Lung (tissue), 12 donors: ENCODE results near the gene RPGR. TPM values are rescaled to one million over a fixed set of nuclear protein-coding genes. Genes with fewer than 3 reads are reported as not detected.

Experiments
- ATAC-seq: fragments of 200-7000 bp; cut with Tn5 transposase; one replicate; pipeline ENCODE4 v1.9.1; 2020; ENCODE audit warnings: moderate number of reproducible peaks; ENCODE audit not compliant: insufficient read depth, low FRiP score
- DNase-seq, 3 donors: peaks; one replicate each; pipeline ENCODE4 v3.0.0-alpha.2; 2013 to 2017
- H3K27ac ChIP-seq, 2 donors: one replicate each; pipeline ENCODE4 v1.5.1; 2013; ENCODE audit warnings: mild to moderate bottlenecking in 2 of 2, moderate library complexity in 2 of 2, control low read depth in 1 of 2, inconsistent platforms in 1 of 2, low read depth in 1 of 2, low read length in 1 of 2
- H3K27me3 ChIP-seq, 3 donors: one replicate each; pipeline ENCODE4 v1.5.1; 2013; ENCODE audit warnings: low read length in 2 of 3; ENCODE audit not compliant: control insufficient read depth in 3 of 3, insufficient read depth in 3 of 3
- H3K36me3 ChIP-seq, 4 donors: one replicate each; pipeline ENCODE4 v1.5.1; 2013; ENCODE audit warnings: low read length in 4 of 4, mild to moderate bottlenecking in 1 of 4, moderate library complexity in 1 of 4; ENCODE audit not compliant: control insufficient read depth in 4 of 4, insufficient read depth in 4 of 4
- H3K4me1 ChIP-seq, 5 donors: one replicate each; pipeline ENCODE4 v1.5.1; 2013; ENCODE audit warnings: low read length in 5 of 5, mild to moderate bottlenecking in 2 of 5, moderate library complexity in 1 of 5; ENCODE audit not compliant: control insufficient read depth in 5 of 5, insufficient read depth in 5 of 5
- H3K4me3 ChIP-seq: one replicate; pipeline ENCODE4 v1.5.1; 2013; ENCODE audit warnings: mild to moderate bottlenecking, control low read depth, moderate library complexity
- H3K9ac ChIP-seq, 2 donors: one replicate each; pipeline ENCODE4 v1.5.1; 2013; ENCODE audit warnings: low read length in 2 of 2, control low read depth in 1 of 2; ENCODE audit not compliant: insufficient read depth in 1 of 2
- H3K9me3 ChIP-seq, 4 donors: one replicate each; pipeline ENCODE4 v1.5.1; 2013; ENCODE audit warnings: low read length in 3 of 4, mild to moderate bottlenecking in 1 of 4, moderate library complexity in 1 of 4; ENCODE audit not compliant: control insufficient read depth in 4 of 4, insufficient read depth in 3 of 4
- CTCF ChIP-seq: IDR thresholded peaks from 2 replicates; pipeline ENCODE4 v1.5.1; 2012; ENCODE audit warnings: mild to moderate bottlenecking; ENCODE audit errors: control extremely low read depth, extremely low read depth
- WGBS, 2 donors: extraction: QIAGEN DNeasy Blood & Tissue Kit; methylation state at CpG; one replicate each; pipeline ENCODE4 v1.1.7; 2013; 5-methylcytosine and 5-hydroxymethylcytosine counted together
- polyA plus RNA-seq, 2 donors: library from polyadenylated mRNA; stranded (reverse); fragments of 200-250 nt; gene quantifications; one replicate each; pipeline ENCODE4 v1.2.1, GENCODE V29; 2013
- total RNA-seq, 2 donors: library from RNA; depleted of rRNA in 1 of 2; stranded (reverse); fragments of >200 nt in 1 of 2; gene quantifications; one replicate each; pipeline ENCODE4 v1.2.1, GENCODE V29; 2014 to 2021
- donor health status: control.
- donor health status: control.
- donor health status: Bipolar disorder and iron deficiency.
- donor health status: healthy.
- donor health status: DM: yes; HTN: yes; CAD: no.

RPGR gene
- total and polyA plus RNA-seq, 4 donors: 17.6 to 60.2 (median 27.6) TPM

- peak in 1 of 3 donors; percentile 13 for DNase-seq
- Histone ChIP-seq H3K4me3 (no peak overlapping the region), H3K36me3 (no peaks in the 10 kb centered on the region), H3K4me1 (peaks cover 0 to 3% (median 0%) of the 10 kb centered on the region in 5 donors), H3K9me3 (peaks cover 0 to 2% (median 0%) of the 10 kb centered on the region in 4 donors), H3K27ac (no peak overlapping the region), H3K27me3 (peaks cover 0 to 25% (median 19%) of the 10 kb centered on the region in 3 donors), H3K9ac (no peak overlapping the region)
- no peak for TF ChIP-seq CTCF
- 42 to 52% methylated on average over 1 of the region's 1 CpG for WGBS, 2 donors
- no peak for ATAC-seq
Measured at GRCh38 chrX:38282049-38282448, 45.3 kb downstream of the RPGR start.

- no peak for TF ChIP-seq CTCF
- WGBS, 2 donors: 55 to 77% methylated on average over 2 of the region's 2 CpGs
Measured at GRCh38 chrX:38279188-38279587, 48.1 kb downstream of the RPGR start.

GRCh38 chrX:38278682-38279081, 48.6 kb downstream of the RPGR start:
- TF ChIP-seq CTCF: no peak

More at GRCh38 chrX:38279188-38279587, 48.1 kb downstream of the RPGR start:
- peaks cover 0 to 5% (median 0%) of the 10 kb centered on the region in 4 donors for H3K36me3 ChIP-seq
- H3K9ac ChIP-seq: no peak overlapping the region
- H3K9me3 ChIP-seq: no peaks in the 10 kb centered on the region
- ATAC-seq (no peak), DNase-seq (no peak)
- peaks cover 0 to 20% (median 16%) of the 10 kb centered on the region in 3 donors for H3K27me3 ChIP-seq
- no peak overlapping the region for H3K4me3 ChIP-seq
- peaks cover 0 to 3% (median 0%) of the 10 kb centered on the region in 5 donors for H3K4me1 ChIP-seq
- no peak overlapping the region for H3K27ac ChIP-seq

GRCh38 chrX:38277802-38278201, 49.5 kb downstream of the RPGR start:
- peaks cover 0 to 3% (median 0%) of the 10 kb centered on the region in 5 donors for H3K4me1 ChIP-seq
- H3K27me3 ChIP-seq: peaks cover 0 to 21% (median 16%) of the 10 kb centered on the region in 3 donors
- no peak overlapping the region for H3K27ac ChIP-seq
- 59 to 81% methylated on average over 2 of the region's 2 CpGs for WGBS, 2 donors
- H3K36me3 ChIP-seq: peaks cover 0 to 7% (median 0%) of the 10 kb centered on the region in 4 donors
- ATAC-seq (no peak), DNase-seq (peak in 1 of 3 donors; percentile 2)
- no peaks in the 10 kb centered on the region for H3K9me3 ChIP-seq
- no peak for TF ChIP-seq CTCF
- H3K9ac ChIP-seq: no peak overlapping the region
- no peak overlapping the region for H3K4me3 ChIP-seq

More at GRCh38 chrX:38278682-38279081, 48.6 kb downstream of the RPGR start:
- no peak for ATAC-seq
- Histone ChIP-seq H3K4me1 (peaks cover 0 to 3% (median 0%) of the 10 kb centered on the region in 5 donors), H3K27me3 (peaks cover 0 to 18% (median 16%) of the 10 kb centered on the region in 3 donors), H3K4me3 (no peak overlapping the region), H3K27ac (no peak overlapping the region), H3K9ac (no peak overlapping the region), H3K36me3 (peaks cover 0 to 7% (median 0%) of the 10 kb centered on the region in 4 donors), H3K9me3 (no peaks in the 10 kb centered on the region)
- DNase-seq: no peak
- 51 to 80% methylated on average over 1 of the region's 1 CpG for WGBS, 2 donors
